Osteoblast (primary cell): Measurements from ENCODE around the gene SERTAD2. TPM values are rescaled to one million over a fixed set of nuclear protein-coding genes. Genes with fewer than 3 reads are reported as not detected.
A peak's percentile ranks its signal among the peaks of the same experiment; 100 is the strongest.

Source experiments
- DNase-seq: peaks from one replicate; pipeline ENCODE4 v3.0.0; 2011; ENCODE audit warnings: low spot score, mixed read lengths; ENCODE audit not compliant: insufficient read length; ENCODE audit errors: missing footprints
- H2AFZ ChIP-seq: 2 replicates; pipeline ENCODE4 v1.6.0; 2011; ENCODE audit warnings: mild to moderate bottlenecking, low read length
- H3K27ac ChIP-seq: 2 replicates; pipeline ENCODE4 v1.5.1; 2011; ENCODE audit warnings: mild to moderate bottlenecking, low read depth, low read length, moderate library complexity
- H3K27me3 ChIP-seq: 2 replicates; pipeline ENCODE4 v1.6.0; 2012; ENCODE audit warnings: mild to moderate bottlenecking, control low read depth, inconsistent platforms, low read length, moderate library complexity; ENCODE audit not compliant: insufficient read depth
- H3K36me3 ChIP-seq: 2 replicates; pipeline ENCODE4 v1.5.1; 2011; ENCODE audit warnings: mild to moderate bottlenecking, low read length, control low read depth, moderate library complexity; ENCODE audit not compliant: insufficient read depth
- H3K4me1 ChIP-seq: 2 replicates; pipeline ENCODE4 v1.5.1; 2011; ENCODE audit warnings: mild to moderate bottlenecking, low read length, control low read depth, moderate library complexity; ENCODE audit not compliant: insufficient read depth
- H3K4me2 ChIP-seq: 2 replicates; pipeline ENCODE4 v1.6.0; 2011; ENCODE audit warnings: mild to moderate bottlenecking, low read length; ENCODE audit not compliant: insufficient read depth
- H3K4me3 ChIP-seq: fragments of 200-600 bp; sonication (generic); 3 replicates; pipeline ENCODE4 v1.5.1; 2012; ENCODE audit warnings: mild to moderate bottlenecking, low read length, inconsistent platforms; ENCODE audit not compliant: insufficient read depth
- H3K79me2 ChIP-seq: 2 replicates; pipeline ENCODE4 v1.6.0; 2012; ENCODE audit warnings: mild to moderate bottlenecking, low read length, control low read depth, inconsistent platforms; ENCODE audit not compliant: insufficient read depth
- H3K9me3 ChIP-seq: 2 replicates; pipeline ENCODE4 v1.5.1; 2011; ENCODE audit warnings: low read depth, low read length, control low read depth
- H4K20me1 ChIP-seq: 2 replicates; pipeline ENCODE4 v1.6.0; 2012; ENCODE audit warnings: mild to moderate bottlenecking, low read length, control low read depth; ENCODE audit not compliant: insufficient read depth
- total RNA-seq: library from RNA; depleted of rRNA; stranded (reverse); fragments of >200 nt; gene quantifications from 2 replicates; pipeline ENCODE4 v1.2.3, GENCODE V29; 2012
- TF ChIP-seq, protein P1 (sequence below): IDR thresholded peaks from 2 replicates; pipeline ENCODE4 v1.5.1; 2011; ENCODE audit warnings: mild to moderate bottlenecking, low read depth, low read length, moderate library complexity; ENCODE audit errors: extremely low read depth

Gene SERTAD2
- total RNA-seq, 1 donor = 24.6 TPM

DNA sequence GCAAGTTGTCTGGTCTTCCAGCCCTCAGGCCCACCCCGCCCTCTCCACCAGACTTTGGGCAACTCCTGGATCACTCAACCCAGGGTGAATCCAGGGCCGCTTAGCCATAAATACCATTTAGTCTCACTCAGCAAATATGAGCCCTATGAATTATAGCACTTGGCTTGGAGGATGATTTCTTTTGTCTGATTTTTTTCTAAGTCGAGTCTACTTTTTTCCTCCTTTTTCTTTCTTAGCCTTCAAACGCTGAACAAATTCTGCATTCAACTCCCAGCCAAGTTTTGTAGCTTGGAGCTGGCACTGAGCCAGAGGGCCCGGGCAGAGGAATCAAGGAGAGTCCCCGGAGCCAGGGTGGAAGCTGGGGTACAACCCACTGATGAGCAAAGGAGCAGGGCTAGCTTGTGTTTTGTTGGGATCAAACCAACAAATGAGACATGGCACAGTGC, 48.7 kb downstream of the SERTAD2 start:
- Histone ChIP-seq H3K4me2 (peak overlapping the region; percentile 18), H2AFZ (no peak overlapping the region), H3K36me3 (no peaks in the 10 kb centered on the region), H3K27me3 (no peaks in the 10 kb centered on the region), H3K79me2 (no peaks in the 10 kb centered on the region), H3K4me3 (no peak overlapping the region), H3K9me3 (no peaks in the 10 kb centered on the region), H3K27ac (peak overlapping the region; percentile 21), H3K4me1 (peaks cover 23% of the 10 kb centered on the region), H4K20me1 (no peaks in the 10 kb centered on the region)
- TF ChIP-seq, protein P1, sequence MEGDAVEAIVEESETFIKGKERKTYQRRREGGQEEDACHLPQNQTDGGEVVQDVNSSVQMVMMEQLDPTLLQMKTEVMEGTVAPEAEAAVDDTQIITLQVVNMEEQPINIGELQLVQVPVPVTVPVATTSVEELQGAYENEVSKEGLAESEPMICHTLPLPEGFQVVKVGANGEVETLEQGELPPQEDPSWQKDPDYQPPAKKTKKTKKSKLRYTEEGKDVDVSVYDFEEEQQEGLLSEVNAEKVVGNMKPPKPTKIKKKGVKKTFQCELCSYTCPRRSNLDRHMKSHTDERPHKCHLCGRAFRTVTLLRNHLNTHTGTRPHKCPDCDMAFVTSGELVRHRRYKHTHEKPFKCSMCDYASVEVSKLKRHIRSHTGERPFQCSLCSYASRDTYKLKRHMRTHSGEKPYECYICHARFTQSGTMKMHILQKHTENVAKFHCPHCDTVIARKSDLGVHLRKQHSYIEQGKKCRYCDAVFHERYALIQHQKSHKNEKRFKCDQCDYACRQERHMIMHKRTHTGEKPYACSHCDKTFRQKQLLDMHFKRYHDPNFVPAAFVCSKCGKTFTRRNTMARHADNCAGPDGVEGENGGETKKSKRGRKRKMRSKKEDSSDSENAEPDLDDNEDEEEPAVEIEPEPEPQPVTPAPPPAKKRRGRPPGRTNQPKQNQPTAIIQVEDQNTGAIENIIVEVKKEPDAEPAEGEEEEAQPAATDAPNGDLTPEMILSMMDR = no peak
- DNase-seq = peak; percentile 96

DNA sequence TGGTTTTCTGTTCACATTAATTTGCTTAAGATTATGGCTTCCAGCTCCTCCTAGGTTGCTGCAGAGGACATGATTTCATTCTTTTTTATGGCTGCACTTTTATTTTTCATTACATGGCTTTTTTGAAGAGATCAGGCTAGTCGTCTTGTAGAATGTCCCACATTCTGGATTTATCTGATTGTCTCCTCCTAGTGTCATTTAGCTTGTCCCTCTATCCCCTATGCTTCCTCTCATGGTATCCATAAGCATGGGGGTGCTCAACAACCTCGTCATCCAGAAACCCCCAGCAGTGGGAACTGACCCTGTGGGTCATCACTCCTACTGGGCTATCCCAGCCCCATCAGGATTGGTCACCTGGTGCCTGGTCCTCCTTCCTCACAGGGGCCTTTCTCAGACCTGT, 49.6 kb downstream of the SERTAD2 start:
- DNase-seq = no peak
- Histone ChIP-seq H3K4me2 (no peak overlapping the region), H3K36me3 (no peaks in the 10 kb centered on the region), H3K79me2 (no peaks in the 10 kb centered on the region), H3K27ac (no peak overlapping the region), H2AFZ (no peak overlapping the region), H3K4me1 (peaks cover 22% of the 10 kb centered on the region), H3K27me3 (no peaks in the 10 kb centered on the region), H4K20me1 (no peaks in the 10 kb centered on the region), H3K4me3 (no peak overlapping the region), H3K9me3 (no peaks in the 10 kb centered on the region)
- TF ChIP-seq, protein P1 = no peak

DNA sequence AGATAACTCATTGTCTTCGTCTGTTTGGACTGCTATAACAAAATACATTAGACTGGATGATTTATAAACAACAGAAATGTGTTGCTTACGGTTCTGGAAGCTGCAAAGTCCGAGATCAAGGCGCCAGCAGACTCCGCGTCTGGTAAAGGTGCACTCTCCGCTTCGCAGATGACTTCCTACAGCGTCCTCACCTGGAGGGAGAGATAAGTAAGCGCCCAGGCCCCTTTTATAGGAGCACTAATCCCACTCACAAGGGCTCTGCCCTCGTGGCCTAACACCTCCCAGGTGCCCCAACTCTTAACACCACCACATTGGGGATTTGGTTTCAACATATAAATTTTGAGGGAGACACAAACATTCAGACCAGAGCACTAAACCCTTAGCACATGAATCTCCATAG, 51.3 kb downstream of the SERTAD2 start:
- Histone ChIP-seq H3K27ac (no peak overlapping the region), H3K27me3 (peaks cover 4% of the 10 kb centered on the region), H3K4me1 (peaks cover 25% of the 10 kb centered on the region), H3K4me3 (no peak overlapping the region), H2AFZ (no peak overlapping the region), H3K9me3 (no peaks in the 10 kb centered on the region), H4K20me1 (no peaks in the 10 kb centered on the region), H3K36me3 (no peaks in the 10 kb centered on the region), H3K79me2 (no peaks in the 10 kb centered on the region), H3K4me2 (no peak overlapping the region)
- TF ChIP-seq, protein P1 = no peak
- no peak for DNase-seq

DNA sequence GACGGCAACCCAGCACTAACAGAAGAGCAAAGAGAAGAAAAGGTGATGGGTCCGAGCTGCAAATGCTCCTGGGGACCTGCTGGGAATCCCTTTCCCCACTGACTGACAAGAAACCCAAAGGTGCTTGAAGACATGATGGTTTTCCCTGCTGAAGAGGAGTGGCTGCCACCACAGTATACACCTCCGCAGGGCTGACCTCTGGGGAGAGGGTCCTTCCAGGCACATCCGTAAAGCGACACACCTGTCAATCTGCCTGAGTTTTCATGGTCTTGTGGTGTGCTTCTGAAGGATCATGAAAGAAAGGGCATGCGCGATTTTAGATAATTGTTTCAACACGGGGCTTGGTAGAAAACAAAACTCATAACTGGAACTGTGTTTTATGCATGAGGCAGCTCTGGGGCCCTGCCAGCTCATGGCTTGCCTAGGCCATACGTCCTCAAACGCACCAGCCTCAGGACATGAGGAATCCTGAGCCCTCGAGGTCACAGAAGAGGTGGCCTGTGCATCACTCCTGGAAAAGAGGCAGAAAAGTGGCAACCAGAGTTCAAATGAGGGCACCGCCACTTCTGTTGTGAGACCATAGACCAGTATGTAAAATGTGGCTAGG, 51.8 kb downstream of the SERTAD2 start:
- DNase-seq = no peak

More for the DNA sequence above, 51.8 kb downstream of the SERTAD2 start:
- no peaks in the 10 kb centered on the region for H3K79me2 ChIP-seq
- no peak overlapping the region for H2AFZ ChIP-seq
- no peak overlapping the region for H3K27ac ChIP-seq
- no peaks in the 10 kb centered on the region for H3K36me3 ChIP-seq
- H3K9me3 ChIP-seq = no peaks in the 10 kb centered on the region
- peaks cover 4% of the 10 kb centered on the region for H3K27me3 ChIP-seq
- no peaks in the 10 kb centered on the region for H4K20me1 ChIP-seq
- H3K4me2 ChIP-seq = no peak overlapping the region
- H3K4me1 ChIP-seq = peaks cover 22% of the 10 kb centered on the region
- H3K4me3 ChIP-seq = no peak overlapping the region
- TF ChIP-seq, protein P1 = no peak
